Superior temporal gyrus (tissue), 1 donor: ENCODE data around the gene DCPS.
"Not testable (repeated sequence)": the region's sequence is repeated elsewhere in the genome, so short reads cannot be mapped to it uniquely, and the experiment has no call there.

Source experiments
- DNase-seq: peaks from one replicate; pipeline ENCODE4 v3.0.0-alpha.2; 2016; ENCODE audit errors: extremely low spot score

Gene DCPS

DNA sequence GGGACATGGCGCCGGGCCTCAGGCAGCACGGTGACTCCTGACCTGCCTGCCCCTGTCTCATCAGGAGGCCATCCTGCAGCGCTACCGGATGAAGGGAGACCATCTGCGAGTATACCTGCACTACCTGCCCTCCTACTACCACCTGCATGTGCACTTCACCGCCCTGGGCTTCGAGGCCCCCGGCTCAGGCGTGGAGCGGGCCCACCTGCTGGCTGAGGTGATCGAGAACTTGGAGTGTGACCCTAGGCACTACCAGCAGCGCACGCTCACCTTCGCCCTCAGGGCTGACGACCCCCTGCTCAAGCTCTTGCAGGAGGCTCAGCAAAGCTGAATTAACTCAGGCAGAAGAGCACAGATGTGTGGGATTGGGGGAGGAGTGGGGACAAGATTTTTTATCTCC lies 41.4 kb downstream of the DCPS start:
- DNase-seq, result no peak

DNA sequence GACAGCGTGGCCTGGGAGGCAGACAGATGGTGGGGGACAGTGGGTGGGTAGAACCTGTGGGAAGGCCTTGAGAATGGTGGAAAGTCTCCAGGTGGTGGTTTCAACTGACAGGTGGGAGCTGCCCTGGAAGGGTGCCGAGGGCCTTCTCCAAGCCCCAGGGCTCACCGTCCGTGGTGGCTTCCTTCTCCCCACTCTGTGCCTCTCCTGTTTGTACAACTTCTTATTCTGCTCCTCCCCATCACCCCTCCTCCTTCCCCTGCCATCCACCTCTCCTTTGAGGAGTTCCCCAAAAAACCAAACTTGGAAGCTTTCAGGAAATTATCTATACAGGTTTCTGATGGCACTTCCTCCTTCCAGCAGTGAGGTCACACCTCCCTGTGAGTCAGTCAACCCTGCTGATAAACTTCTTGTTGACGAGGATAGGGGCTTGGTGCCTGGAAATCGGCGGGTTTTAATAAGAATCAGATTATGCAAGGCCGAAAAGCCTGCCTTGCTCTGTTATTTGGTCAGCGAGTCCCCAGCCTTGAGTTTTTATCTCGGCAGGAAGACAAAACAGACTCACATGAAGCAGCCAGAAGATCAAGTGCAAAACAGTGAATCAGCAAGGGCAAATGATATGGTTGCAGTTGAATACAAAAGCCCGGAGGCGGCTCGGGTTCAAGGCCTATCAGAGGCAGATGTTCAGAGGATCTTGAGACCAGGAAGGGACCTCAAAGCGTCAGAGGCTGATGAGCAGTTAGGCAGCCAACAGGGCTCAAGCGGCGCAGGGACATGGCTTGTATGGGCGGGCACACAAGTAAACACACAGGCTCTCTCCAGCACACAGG lies 42.1 kb downstream of the DCPS start:
- DNase-seq, result peak; percentile 15

DNA sequence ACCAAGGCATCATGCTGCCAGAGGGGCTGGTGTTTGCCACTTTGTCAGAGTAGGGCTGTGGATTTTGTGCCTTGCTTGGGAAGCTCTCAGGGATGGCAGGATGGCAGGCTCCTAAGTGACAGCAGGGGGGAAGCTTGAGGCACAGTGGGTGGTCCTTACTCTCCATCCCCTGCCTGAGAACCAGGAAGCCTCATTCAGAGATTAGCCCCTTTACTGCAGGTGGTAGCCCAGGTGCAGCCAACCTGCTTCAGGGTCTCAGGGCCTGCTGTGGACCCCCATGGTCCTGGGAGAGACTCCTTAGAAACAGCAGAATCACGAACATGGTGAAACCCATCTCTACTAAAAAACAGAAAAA lies 42.7 kb downstream of the DCPS start:
- no peak for DNase-seq

DNA sequence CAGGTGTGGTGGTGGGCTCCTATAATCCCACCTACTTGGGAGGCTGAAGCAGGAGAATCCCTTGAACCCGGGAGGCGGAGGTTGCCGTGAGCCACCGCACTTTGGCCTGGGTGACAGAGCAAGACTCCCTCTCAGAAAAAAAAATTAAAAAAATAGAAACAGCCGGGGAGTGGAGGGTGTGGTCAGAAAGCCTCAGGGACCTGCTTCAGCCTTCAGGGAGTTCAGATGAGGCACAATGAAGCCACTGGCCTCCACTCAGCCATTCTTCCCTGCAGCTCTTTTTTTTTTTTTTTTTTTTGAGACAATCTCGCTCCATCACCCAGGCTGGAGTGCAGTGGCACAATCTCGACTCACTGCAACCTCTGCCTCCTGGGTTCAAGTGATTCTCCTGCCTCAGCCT lies 43.1 kb downstream of the DCPS start:
- DNase-seq, result not testable (repeated sequence)

DNA sequence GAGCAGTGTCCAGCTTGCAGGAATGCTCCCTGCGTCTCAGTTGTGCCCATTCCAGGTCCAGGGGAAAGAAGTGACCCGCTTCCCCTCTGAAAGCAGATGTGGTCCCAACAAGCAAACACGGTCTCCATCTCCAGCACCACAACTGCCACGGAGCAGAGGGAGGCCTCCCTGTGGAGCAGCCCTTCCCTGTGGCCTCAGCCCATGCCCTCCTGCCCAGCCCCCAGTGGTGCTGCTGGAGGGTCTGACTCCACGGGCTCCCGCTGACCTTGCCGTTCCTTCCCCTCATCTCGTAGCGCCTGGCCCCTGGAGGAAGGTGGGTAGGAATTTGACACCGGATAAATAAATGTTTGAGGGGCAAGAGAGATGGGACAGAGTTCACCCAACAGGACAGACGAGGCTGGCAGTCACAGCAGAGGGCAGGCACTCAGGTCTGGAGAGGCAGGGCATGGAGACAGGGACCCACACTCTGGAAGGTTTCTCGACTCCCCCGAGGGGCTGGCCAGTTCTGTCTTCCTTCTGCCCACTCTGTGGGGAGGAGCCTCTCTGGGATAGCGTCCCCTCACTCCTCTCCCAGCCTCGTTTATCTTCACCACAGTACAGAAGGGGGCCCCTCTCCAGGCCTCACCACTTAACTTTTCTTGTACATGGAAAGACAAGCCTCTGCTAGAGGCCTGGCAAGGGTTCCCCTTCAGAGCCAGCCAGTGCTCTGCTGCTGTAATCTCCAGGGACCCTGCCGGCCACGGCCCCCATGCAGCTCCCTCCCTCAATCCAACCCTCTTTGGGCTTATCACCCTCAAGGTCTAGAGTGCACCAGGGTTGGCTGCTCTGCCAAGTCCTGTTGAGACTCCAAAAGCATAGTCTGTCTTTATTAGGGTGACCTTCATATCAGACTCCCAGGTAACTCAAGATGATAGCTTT lies 44.1 kb downstream of the DCPS start:
- DNase-seq, result no peak

DNA sequence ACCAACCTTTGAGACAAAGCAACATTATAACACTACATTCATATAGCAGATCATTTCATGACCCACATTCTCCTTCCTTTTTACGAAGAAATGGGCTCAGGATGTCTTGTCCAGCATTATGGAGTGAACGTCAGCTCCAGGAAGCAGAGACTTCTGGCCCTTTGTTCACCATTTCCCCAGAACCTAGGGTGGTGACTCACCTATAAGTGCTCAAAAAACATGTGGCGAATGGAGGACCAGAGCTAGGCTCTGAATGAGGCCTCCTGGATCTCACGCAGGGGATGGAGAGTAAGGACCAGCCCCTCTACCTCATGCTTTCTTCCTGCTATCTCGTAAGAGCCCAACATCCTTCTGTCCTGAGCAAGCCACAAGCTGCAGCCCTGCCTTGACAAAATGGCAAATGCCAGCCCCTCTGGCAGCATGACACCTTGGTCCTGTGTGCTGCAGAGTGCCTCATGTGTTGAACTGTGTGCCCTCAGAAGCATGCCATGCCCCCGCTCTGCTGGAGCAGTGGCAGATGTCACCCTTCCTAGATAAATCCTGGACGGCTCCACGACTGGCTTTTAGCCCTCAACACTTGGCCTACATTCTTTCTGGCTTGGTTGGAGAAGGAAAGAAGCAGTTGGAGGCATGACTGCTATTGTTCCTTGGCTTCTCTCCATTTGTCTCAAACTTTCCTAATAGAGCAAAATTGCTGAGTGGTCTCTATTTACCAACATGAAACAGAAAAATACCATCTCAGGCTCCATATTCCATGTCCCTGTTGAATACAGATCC lies 45.1 kb downstream of the DCPS start:
- peak; percentile 11 for DNase-seq

DNA sequence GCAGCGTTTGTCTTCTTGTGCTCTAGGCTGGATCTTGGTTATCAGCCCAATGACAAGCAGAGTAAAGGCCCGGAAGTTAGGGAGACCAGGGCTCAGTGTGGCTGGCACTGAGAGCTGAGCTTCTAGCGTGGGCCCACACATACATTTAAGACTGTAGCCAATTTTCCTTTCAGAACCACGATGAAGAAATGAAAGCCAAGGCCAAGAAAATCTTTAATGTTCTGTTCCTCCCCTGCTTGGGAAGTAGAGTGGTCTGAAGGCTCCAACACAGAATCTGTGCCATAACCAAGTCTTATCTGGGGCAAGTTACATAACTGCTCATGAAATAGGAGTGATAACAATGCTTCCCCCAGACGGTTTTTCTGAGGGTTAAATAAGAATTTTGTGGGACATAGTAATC lies 47.0 kb downstream of the DCPS start:
- peak; percentile 40 for DNase-seq

DNA sequence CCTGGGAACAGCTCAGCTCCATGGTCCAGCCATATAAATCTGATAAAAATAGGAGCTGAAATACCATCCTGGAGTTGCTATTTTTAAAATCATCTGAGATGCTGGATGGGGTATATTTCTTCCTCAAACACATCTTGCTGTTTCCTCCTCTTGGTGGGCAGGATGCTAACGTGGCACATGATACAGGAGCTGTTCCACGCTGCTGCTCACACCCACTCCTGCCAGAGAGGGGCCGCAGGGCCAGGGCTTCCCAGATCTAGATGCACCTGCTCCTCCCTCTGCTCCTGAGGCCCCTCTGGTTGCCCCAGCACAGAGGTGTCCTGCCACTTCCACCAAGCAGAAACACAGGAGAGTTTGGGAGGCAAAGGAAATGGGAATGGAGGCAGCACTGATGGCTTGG lies 48.3 kb downstream of the DCPS start:
- DNase-seq, result no peak

DNA sequence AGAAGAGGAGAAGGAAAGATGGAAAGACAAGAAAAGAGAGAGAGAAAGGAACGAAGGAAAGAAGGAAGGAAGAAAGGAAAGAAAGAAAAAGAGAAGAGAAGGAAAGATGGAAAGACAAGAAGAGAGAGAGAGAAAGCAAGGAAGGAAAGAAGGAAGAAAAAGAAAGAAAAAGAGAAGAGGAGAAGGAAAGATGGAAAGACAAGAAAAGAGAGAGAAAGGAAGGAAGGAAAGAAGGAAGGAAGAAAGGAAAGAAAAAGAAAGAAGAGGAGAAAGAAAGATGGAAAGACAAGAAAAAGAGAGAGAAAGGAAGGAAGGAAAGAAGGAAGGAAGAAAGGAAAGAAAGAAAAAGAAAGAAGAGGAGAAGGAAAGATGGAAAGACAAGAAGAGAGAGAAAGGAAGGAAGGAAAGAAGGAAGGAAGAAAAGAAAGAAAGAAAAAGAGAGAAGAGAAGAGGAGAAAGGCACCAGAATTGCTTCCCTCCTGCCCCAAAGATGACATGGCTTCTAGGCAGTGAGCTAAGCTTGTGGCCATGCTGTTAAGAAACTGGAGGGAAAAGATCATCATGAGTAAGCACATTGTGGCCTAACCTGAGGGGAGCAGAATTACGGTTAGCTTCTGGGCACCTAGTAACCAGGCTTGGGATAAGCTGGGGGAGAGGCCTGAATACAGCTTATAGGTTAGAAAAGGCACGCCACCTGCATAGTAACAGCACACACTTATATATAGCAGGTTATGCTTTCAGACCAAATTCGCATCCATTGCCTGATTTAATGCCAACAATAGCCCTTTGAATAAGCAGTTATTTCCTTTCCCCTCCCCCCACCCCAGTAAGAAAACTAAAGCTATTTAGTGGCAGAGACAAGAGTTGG lies 49.3 kb downstream of the DCPS start:
- no peak for DNase-seq

DNA sequence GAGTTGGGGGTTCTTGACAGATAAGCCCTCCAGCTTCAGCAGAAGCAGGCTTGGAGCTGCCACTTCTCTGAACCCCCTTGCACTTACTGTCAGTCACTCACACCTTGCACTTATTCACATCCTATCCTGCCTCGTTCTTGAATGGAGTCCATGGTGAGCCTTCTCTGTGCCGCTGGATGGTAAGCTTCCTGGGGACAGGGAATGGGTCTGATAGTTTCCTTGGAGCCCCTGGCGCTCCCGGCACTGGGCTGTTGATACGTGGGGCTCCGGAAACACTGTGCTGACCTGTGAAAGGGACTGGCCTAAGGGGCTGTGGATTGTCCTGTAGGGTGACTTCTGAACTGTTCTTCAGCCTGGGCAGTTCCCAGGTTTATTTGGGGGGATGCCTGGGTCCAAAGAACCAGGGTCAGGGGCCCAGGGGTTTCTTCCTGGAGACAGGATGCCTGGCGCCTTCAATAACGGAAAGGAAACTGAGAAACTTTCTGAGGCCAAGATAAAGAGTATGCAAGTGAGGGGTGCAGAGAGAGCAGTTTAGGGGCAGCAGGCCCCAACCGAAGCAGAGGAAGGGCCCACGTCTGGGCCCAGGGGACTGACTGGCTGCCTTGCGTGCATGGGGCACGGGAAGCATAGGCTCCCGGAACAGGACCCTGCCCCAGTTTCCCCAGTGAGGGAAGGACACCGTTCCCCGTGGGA lies 50.9 kb downstream of the DCPS start:
- no peak for DNase-seq

DNA sequence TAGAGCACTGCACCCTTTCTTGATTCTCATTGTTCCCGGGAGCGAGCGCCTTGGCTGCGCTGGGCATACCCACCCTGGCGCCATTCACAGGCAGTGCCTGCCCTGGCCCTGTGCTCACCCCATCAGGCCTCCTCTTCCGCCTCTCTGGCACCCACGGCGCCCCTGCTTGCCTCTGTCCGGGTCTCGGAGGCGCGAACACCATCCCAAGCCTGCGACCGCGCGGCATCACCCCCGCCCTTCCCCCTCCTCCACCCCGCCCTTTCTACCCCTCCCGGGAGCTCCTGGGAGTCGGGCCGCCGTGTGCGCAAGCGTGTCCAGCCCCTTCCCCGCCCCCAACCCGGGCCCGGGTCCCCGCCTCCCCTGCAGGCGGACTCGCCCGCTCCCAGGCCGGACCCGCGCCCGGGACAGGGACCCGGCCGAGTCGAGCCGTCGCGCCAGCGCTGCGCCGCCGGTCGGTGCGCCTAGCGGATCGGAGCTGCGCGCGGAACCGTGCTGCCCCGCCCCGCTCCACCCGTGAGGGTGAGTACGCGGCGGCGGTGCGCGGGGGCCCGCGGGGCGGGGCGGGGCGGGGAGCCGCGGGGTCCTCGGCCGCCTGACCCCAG lies 51.6 kb downstream of the DCPS start, which contains the start of gene ST3GAL4:
Gene ST3GAL4 (plus strand): TSS at position 363 of the 602 bp plus-strand sequence. CDS start 50,470 bp downstream, outside the sequence.
- DNase-seq, result peak; percentile 67

DNA sequence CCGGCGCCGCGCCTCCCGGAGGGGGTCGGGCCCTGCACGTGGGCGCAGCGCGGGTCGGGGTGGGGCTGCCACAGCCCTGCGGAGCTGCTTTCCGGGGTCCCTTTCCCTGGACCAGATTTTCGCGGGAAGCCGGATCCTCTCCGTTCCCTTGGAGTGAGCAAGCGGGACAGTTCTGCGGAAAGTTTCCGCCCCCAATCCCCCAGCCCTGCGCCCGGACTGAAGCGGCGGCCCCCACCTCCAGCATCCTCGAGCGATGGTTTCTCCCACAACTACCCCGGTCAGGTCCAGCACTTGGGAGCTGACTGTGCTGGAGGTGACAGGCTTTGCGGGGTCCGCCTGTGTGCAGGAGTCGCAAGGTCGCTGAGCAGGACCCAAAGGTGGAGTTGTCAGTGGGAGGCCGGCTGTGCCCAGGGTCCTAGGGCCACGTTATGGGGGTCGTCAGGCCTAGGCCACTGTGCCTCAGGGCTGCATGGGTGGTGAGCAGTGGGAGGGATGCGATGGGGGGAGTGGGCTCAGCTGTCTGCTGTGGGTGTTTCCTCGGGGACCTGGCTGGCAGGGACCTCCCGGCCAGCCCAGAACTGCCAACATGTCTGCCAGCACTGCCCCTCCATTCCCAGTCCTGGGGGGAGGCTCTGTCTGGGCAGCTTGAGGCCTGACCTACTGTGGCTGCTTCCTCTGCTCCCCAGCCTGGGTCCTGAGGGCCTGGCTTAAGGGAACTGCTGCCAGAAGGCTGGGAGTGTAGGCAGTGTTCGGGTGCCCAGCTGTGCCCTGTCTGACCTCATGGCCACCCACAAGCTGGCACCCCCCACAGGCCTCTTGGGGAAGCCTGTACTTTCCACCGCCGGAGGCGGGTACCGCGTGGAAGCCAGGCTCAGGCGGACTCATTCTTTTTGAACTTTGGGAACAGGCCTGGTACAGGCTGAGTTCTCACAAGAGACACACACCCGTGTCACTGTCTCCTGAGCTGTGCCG lies 52.4 kb downstream of the DCPS start:
- DNase-seq, result peak; percentile 87

DNA sequence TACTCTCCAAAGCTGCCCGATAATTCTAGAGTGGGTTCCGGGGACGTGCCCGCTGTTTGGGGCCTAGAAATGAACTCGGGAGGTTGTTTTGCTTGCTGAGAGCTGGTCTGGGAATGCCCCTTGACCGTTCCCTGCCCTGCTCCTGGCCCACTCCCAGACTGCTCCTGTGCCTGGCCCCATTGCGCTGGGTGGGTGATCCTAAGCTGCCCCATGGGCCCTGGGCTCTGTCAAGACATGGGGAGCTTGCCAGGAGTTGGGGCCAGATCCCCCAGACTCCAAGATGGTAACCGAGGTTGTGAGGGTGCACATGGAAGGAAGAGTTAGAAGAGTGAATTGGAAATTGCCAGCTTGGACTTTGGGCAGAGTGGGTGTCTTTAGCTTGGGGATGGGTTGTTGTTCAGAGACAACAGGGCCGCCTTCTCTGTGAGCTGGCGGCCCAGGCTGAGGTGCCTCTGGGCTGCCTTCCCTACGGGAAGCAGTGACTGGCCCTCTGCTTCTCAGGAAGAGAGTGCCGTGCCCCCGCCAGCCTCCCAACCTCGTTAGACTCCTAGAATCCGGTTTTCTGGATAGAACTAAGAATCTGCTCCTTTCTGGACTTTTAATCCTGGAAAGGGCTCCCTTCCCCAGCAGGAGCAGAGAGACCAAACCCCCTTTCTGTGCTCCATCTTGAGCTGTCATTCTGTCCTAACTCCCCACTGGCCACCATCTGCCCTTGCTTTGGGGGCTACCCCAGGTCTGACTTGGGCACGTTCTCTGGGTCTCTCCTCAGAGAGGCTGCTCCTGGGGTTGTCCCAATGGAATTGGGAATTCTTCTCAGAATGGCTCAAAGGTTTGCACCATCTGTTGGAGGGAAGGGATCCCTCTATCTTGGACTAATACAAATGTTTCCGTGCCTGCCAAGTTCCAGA lies 53.4 kb downstream of the DCPS start:
- peak; percentile 37 for DNase-seq

DNA sequence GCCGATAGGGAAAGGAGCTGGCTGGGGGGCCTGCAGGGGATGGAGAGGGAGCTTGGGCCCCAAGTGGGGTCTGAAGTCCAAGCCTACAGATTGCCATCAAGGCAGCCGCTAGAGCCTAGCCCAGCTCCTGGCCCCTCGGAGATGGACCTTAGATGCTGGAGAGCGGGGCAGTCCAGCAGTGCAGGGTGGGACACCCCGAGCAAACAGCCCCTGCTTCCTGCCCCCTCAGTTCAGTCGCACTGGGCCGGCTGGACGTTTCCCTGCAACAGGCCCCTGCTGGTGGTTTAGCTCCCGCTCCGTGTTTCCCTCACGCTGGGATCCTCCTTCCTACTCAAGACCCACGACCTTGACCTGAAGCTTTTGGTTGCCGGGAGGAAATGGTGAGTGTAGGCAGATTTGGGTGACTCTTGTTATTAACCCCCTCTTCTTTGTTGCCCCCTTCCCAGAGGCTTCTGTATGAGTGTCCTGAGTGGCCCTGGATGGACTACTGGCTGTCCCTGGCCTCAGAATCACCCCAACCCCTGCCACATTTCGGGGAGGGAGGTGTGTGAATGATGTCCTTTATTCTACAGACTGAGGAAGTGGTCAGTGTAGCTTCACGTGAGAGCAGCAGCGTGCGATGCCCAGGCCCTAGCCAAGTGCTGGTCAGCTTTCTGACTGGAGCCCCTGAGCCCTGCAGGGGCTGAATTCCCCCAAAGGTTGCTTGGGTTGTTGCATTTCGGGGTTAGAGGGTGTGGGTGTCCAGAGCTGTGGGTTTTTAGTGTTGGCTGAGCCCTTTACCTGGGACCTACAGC lies 54.3 kb downstream of the DCPS start:
- no peak for DNase-seq

DNA sequence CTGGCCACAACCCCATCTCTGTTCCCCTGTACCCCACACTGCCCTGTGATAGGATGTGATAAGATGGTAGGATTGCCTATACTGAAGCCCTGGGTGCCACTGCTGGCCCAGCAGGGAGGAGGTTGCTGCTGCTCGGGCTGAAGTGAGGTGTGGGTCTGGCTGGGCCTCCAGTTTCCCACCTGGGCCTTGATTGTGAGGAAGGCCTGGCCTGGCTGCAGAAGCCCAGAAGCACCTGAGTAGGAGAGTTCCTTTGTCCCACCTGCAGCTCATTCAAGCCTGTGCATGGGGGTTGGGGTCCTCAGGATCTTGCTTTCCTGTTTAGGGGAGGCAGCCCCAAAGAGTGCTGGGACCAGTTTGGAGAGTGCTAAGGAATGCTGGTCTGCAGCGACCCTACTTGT lies 54.9 kb downstream of the DCPS start:
- no peak for DNase-seq

DNA sequence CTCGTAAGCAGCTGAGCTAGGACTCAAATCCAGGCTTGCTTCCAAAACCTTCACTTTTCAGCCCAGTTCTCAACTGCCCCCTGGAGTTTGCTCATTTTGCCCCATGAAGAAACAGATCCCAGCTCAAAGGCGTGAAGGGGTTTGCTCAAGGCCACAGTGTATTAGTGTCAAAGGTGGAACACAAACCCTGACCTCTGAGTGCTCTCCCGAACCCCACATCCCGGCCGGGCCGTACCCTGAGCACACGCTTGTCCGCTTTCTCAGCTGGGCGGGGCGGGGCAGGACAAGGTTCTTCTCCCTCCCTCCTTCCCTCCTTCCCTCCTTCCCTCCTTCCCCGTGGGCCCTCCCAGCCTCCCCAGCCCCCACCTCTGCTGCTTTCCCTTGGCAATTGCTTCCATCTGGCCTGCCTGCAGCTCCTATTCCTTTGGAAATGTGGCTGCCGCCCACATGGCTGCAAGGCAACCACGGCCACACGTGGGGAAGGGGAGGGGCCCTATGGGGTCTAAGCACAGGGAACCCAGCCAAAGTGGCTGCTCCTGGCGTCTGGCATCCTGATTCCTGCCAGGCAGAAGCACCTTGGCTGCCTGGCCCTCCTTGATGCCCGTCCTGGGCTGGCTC lies 55.7 kb downstream of the DCPS start:
- DNase-seq, result peak; percentile 53
